Occipital lobe (tissue), 2 donors: ENCODE data around the gene NUDT3. TPM values are rescaled to one million over a fixed set of nuclear protein-coding genes. Genes with fewer than 3 reads are reported as not detected.
"Not testable (repeated sequence)": the region's sequence is repeated elsewhere in the genome, so short reads cannot be mapped to it uniquely, and the experiment has no call there.

Experiments used
- DNase-seq: peaks from one replicate; lab custom pipeline; 2025; lab: John Stamatoyannopoulos, UW
- total RNA-seq: library from RNA; depleted of rRNA; stranded (reverse); fragments of >200 nt; gene quantifications from one replicate; pipeline ENCODE4 v1.2.3, GENCODE V29; 2014

The NUDT3 gene
- total RNA-seq, 1 donor from 2014 or later, result 116 TPM

DNA sequence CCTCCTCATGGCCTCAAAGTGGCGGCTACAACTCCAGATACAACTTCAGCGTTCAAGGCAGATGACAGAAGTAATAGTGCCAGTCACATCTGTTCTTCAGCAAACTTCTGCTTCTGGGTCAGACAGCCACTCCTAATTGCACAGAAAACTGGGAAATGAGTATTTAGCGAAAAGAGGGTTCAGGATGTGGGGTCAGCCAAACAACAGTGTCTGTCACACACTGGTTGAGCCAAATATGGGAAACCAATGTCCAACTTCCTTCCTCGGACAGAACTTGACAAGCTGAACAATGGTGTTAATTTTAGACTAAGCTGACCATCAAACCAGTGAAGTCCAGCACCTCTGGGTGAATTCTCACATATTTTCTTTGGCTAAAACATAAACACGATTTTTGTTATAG, 22.1 kb downstream of the NUDT3 start:
- no peak for DNase-seq

DNA sequence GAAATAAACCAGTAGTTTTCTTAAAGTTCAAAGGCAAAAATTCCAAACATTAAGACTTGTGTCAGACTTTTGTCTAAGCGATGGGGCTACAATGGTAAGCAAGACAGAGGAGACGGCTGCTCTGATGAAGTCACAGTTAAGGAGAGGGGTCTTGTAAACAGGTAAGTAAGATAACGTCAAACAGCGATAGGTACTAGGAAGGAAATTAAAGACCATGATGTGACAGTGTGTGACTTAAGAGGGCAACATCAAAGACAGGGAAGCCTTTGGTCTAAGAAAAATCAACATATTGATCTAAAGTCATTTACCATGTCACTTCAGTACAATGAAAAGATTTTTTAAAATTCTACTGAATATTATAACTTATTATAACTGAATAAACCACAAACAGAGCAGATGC, 23.1 kb downstream of the NUDT3 start:
- DNase-seq, result no peak

DNA sequence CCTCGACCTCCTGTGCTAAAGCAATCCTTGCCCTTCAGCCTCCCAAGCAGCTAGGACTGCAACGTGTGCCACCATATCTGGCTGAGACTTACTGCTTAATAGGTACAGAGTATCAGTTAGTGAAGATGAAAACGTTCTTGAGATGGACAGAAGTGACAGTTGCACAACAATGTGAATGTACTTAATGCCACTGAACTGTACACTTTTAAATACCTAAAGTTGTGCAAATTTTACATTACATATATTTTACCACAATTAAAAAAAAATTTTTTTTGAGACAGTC, 25.9 kb downstream of the NUDT3 start:
- no peak for DNase-seq

DNA sequence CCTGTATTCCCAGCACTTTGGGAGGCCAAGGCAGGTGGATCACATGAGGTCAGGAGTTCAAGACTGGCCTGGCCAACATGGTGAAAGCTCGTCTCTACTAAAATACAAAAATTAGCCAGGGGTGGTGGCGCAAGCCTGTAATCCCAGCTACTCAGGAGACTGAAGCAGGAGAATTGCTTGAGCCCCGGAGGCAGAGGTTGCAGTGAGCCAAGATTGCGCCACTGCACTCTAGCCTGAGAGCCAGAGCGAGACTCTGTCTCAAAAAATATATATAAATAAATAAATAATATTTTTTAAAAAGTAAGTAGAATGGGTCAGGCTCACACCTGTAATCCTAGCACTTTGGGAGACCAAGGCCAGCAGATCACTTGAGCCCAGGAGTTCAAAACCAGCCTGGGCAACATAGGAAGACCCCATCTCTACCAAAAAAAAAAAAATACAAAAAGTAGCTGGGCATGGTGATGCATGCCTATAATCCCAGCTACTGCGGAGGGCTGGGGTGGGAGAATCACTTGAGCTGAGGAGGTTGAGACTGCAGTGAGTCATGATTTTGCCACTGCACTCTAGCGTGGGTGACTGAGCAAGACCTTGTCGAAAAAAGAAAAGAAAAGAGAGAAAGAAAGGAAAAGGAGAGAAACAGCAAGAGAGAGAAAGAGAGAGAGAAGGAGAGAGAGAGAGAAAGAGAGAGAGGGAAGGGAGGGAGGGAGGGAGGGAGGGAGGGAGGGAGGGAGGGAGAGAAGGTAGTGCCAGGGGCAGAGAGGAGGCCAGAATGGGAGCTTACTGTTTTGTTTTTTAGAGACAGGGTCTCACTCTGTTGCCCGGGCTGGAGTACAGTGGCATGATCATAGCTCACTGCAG, 26.5 kb downstream of the NUDT3 start:
- DNase-seq, result not testable (repeated sequence)

DNA sequence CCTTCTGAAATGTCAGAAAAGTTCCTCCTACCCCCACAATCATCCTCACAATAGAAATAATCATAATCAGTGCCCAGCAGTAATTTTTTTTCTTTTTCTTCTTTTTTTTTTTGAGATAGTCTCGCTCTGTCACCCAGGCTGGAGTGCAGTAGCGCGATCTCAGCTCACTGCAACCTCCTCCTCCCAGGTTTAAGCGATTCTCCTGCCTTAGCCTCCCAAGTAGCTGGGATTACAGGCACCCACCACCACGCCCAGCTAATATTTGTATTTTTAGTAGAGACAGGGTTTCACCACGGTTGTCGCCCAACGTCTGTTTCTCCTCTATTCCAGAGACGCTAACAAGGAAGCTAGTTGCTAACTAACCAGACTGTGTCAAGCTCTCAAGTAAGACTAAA, 28.8 kb downstream of the NUDT3 start:
- not testable (repeated sequence) for DNase-seq

GRCh38 chr6:34362909-34363680, 29.4 kb downstream of the NUDT3 start:
- DNase-seq, result no peak

GRCh38 chr6:34362176-34362575, 30.3 kb downstream of the NUDT3 start:
- DNase-seq, result no peak

DNA sequence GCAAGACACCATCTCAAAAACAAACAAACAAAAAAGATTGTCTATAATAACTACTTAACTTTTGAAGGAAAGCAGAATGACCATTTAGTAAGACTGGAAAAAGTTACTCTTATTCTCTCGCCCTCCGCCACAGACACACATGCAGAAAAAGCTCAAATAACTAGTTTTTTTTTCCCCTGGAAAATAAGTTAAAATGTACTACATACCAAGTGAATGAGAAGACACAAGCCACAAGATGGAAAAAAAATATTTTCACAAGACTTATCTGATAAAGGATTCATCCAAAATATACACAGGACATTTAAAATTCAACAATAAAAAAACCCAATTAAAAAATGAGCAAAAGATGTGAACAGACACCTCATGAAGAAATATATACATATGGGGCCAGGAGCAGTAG, 31.9 kb downstream of the NUDT3 start:
- no peak for DNase-seq

GRCh38 chr6:34359418-34360158, 32.9 kb downstream of the NUDT3 start:
- no peak for DNase-seq

DNA sequence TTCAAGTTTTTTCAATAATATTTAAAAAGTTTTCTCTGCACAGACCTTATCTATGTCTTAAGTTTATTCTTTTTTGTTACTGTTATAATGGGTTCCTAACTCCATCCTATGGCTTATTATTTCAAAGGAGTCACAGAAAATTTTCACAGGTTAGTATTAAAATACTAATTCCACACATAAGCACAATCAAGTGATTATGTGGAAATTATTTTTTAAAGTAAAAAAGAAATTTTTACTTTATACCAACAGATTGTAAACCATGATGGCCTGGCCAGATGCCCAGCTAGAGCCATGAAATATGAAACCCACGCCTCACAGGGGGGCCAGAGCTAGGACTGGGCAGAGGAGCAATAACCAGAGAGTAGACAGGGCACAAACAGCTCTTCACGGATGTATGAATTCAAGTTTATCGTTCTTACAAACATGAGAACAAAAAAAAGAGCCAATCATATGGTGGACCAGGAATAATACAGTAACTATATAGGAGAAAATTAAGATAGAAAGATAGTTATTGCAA, 34.0 kb downstream of the NUDT3 start:
- DNase-seq, result no peak

GRCh38 chr6:34357937-34358336, 34.5 kb downstream of the NUDT3 start:
- no peak for DNase-seq

- DNase-seq, result no peak
Observed at GRCh38 chr6:34355889-34356288, 36.6 kb downstream of the NUDT3 start.

- DNase-seq, result not testable (repeated sequence)
Observed at GRCh38 chr6:34354230-34354629, 38.2 kb downstream of the NUDT3 start.

- not testable (repeated sequence) for DNase-seq
Observed at GRCh38 chr6:34353530-34353929, 38.9 kb downstream of the NUDT3 start.

DNA sequence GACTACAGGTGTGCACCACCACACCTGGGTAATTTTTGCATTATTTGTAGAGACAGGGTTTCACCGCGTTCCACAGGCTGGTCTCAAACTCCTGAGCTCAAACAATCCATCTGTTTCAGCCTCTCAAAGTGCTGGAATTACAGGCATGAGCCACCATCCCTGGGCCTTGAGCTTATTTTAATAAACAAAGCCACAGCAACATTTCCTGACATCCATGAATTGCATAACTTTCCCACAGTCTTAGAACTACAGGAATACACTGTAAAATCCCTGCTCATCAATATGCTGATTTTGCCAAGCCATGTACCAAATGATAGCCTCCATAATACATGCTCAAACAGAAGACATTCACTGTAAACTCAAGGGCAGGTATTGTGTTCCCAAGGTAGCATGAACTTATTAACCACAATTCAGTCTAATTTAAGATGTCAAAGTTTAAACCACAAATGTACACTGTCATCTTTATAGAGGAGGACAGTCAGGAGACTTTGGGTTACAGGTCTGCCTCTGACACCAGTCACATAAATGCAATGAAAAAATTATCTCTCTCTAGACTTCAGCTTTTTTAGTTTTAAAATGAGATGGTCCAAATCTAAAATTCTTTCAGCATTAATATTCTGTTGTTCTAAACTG, 40.0 kb downstream of the NUDT3 start:
- DNase-seq, result no peak

DNA sequence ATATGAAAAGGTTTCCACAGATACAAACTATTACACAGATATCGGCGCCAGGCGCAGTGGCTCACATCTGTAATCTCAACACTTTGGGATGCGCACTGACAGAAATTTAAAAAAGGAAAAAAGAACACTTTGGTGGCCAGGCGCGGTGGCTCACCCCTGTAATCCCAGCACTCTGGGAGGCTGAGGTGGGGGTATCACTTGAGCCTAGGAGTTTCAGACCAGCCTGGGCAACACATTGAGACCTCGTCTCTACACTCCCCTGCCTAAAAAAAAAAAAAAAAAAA, 41.6 kb downstream of the NUDT3 start:
- no peak for DNase-seq

DNA sequence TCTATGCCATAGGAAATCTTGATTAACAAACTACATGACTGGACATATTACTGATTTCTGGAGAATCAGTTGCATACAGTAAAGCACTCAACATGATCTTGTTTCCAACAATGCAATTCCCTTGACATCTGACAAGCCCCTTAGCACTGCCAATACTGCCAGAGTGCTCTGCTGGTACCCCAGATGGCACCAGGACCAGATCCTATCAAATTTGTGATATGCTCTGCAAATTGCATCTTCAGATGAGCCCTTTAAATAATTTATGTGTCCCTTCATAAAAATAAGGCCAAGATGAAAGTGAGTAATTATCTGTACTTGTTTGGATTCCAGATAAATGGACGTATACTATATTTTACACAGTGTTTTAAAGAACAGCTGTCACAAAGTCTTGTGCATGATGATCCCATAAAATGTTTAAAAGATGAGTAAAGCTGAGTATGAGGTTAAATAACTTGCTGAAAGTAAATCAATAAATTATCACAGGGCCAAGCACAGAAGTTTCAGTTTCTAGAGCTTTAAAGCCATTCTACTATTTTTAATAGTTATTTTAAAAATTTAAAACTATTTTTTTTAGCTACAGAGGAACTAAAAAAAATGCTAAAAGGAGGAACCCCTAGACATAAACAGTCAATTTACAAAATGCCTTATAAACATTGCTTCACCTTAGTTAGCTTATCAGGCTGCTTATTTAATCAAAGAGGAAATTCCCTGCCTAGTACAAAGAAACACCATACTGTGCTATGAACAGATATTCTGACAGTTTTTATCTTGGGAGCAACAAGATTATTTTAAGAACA, 42.1 kb downstream of the NUDT3 start:
- DNase-seq, result no peak

DNA sequence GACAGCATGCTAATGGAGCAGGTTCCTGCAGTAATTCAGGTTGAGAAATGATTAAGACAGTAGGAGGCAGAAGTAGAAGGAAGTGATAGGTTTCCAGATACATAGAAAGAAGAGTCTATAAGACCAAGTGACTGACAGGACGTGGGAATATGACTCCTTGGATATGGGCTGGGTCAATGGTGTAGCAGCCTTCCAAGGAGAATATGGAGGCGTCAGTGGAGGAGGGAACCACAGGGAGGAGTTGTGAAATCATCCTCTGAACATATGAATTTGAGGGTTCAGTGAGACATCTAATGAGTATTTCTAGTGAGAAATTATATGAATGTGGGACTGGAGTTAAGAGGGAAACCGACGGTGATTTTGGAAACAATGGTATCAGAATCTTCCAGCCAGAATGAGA, 43.3 kb downstream of the NUDT3 start:
- DNase-seq, result no peak

- DNase-seq, result no peak
Observed at GRCh38 chr6:34347303-34347702, 45.2 kb downstream of the NUDT3 start.

DNA sequence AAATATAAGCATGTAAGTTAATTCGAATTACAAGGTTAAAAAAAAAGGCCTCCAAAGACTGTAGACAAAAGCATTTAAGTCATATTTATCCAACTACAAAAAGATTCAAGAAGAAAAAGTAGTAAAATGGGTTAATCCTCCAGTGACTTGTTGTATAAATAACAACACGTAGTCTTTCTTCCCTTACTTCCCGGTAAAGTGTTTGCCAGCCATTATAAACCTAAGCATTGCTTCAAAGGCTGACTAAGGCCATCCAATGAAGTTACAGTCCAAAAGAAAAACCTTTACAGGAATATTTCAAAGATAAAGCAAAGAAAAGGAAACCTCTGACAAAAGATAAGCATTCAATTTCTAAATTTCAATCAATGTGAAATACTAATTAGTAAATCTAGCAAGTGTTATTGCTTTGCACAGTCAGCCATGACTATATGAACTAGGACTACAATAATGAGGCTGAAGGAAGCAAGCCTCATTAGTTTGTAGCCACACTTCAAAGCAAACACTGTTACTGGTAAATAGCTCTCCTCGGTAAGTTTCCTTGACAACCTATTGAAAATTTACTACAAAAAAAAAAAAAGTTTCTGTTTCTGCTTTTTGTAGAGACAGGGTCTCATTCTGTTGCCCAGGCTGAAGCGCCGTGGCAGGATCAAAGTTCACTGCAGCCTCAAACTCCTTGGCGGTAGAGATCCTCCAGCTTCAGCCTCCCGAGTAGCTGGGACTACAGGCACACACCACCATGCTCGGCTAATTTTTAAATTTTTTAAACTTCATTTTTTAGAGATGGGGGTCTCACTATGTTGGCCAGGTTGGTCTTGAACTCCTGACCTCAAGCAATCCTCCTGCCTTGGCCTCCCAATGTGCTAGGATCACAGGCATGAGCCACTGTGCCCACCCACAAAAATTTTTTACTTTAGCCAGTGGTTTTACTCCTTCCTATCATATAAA, 46.0 kb downstream of the NUDT3 start:
- DNase-seq, result no peak
